Nephron progenitor cell (in vitro differentiated cells): Measurements from ENCODE around the gene KCNQ1OT1.

Experiments used
- DNase-seq: peaks from one replicate; pipeline ENCODE4 v3.0.0; 2021
- H3K27ac Mint-ChIP-seq: 2 replicates; pipeline ENCODE4 v1.8.0; 2021; ENCODE audit warnings: mild to moderate bottlenecking, moderate library complexity, mixed read lengths
- H3K27me3 Mint-ChIP-seq: 2 replicates; pipeline ENCODE4 v1.8.0; 2021; ENCODE audit warnings: mild to moderate bottlenecking, low read depth, mixed read lengths; ENCODE audit not compliant: poor library complexity
- H3K36me3 Mint-ChIP-seq: 2 replicates; pipeline ENCODE4 v1.8.0; 2021; ENCODE audit warnings: low read depth, mixed read lengths
- H3K4me1 Mint-ChIP-seq: 2 replicates; pipeline ENCODE4 v1.8.0; 2021; ENCODE audit warnings: mixed read lengths
- H3K4me3 Mint-ChIP-seq: 2 replicates; pipeline ENCODE4 v1.8.0; 2021; ENCODE audit warnings: mild to moderate bottlenecking, moderate library complexity, mixed read lengths
- H3K9me3 Mint-ChIP-seq: 2 replicates; pipeline ENCODE4 v1.8.0; 2021; ENCODE audit warnings: mild to moderate bottlenecking, moderate library complexity, mixed read lengths
- TF ChIP-seq, protein P1 (sequence below): fragments of 200-600 bp; sonication (generic); IDR thresholded peaks from 2 replicates; pipeline ENCODE4 v1.5.0; 2021; ENCODE audit warnings: antibody characterized with exemption

KCNQ1OT1 gene

DNA sequence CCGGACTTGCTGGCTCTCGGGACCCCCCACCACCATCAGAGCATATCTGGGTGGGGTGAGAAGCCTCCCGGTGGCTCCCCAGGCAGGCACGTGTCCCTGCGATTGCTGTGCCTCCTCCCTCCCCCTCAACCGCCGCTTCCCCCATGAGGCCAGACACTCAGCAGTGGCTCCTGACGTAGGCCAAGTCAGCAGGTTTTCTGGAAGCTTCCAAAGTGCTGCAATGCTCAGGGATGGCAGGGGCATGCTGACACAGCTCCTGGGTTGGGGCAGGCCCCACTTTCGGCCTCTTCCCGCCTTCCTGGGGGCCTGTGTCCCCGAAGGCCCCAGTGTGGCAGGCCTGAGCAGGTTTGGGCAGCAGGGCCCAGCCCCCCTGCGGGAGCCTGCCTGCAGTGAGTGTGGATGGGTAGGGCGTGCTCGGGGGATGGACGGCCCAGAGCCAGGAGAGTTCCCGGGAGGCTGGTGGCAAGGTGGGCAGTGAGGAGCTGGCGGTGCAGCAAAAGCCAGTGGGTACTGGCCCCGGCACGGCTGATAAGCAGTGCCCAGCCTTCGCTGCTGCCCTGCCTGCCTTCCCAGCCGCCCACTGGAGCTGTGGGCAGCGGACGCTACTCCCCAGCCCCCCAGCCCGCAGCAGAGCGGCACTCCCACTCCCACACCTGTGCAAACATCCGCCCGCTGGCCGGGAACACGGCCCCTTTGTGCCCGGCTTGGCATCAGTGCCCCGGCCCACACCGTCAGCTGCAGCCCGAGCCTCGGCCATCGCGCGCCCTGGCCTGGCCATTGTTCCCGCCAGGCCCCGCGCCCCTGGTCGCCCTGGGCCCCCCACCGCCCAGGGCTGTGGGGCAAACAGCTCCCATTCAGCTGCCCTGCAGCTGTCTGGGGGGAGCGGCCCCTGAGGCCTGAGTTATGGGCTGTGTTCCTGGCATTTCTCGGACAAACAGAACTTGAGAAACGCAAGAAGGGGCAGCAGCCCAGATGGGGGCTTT, 125.0 kb downstream of the KCNQ1OT1 start:
- no peaks in the 10 kb centered on the region for H3K36me3 Mint-ChIP-seq
- TF ChIP-seq, protein P1, sequence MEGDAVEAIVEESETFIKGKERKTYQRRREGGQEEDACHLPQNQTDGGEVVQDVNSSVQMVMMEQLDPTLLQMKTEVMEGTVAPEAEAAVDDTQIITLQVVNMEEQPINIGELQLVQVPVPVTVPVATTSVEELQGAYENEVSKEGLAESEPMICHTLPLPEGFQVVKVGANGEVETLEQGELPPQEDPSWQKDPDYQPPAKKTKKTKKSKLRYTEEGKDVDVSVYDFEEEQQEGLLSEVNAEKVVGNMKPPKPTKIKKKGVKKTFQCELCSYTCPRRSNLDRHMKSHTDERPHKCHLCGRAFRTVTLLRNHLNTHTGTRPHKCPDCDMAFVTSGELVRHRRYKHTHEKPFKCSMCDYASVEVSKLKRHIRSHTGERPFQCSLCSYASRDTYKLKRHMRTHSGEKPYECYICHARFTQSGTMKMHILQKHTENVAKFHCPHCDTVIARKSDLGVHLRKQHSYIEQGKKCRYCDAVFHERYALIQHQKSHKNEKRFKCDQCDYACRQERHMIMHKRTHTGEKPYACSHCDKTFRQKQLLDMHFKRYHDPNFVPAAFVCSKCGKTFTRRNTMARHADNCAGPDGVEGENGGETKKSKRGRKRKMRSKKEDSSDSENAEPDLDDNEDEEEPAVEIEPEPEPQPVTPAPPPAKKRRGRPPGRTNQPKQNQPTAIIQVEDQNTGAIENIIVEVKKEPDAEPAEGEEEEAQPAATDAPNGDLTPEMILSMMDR = no peak
- H3K9me3 Mint-ChIP-seq = no peaks in the 10 kb centered on the region
- no peaks in the 10 kb centered on the region for H3K27me3 Mint-ChIP-seq
- no peak overlapping the region for H3K4me3 Mint-ChIP-seq
- no peak overlapping the region for H3K27ac Mint-ChIP-seq
- DNase-seq = no peak
- H3K4me1 Mint-ChIP-seq = peaks cover 33% of the 10 kb centered on the region

DNA sequence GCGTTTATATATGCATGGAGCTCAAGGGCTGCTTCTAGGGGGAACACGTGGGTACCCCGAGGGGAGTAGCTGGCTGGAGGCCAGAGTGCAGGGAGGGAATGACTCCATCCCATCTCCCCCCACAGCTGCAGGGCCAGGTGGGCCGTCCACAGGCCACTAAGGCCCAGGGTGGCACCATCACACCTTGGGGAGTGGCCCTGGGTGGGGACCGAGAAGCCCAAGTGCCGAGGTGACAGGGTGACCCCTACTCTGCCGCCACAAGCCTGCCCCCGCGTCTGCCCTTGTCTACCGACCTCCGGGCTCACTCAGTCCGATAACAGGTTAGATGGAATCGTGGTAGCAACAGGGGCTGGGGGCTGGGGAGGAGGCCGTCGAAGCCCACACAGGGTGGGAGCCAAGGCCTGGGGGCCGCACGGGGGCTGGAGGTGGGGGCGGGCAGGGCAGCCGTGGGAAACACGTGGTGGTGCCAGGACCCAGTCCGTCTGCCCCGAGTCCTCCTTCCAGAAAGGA, 125.7 kb downstream of the KCNQ1OT1 start:
- TF ChIP-seq, protein P1 = no peak
- Mint-ChIP-seq H3K4me3 (no peak overlapping the region), H3K27ac (no peak overlapping the region), H3K36me3 (no peaks in the 10 kb centered on the region), H3K9me3 (no peaks in the 10 kb centered on the region), H3K4me1 (peaks cover 25% of the 10 kb centered on the region), H3K27me3 (no peaks in the 10 kb centered on the region)
- DNase-seq = no peak

DNA sequence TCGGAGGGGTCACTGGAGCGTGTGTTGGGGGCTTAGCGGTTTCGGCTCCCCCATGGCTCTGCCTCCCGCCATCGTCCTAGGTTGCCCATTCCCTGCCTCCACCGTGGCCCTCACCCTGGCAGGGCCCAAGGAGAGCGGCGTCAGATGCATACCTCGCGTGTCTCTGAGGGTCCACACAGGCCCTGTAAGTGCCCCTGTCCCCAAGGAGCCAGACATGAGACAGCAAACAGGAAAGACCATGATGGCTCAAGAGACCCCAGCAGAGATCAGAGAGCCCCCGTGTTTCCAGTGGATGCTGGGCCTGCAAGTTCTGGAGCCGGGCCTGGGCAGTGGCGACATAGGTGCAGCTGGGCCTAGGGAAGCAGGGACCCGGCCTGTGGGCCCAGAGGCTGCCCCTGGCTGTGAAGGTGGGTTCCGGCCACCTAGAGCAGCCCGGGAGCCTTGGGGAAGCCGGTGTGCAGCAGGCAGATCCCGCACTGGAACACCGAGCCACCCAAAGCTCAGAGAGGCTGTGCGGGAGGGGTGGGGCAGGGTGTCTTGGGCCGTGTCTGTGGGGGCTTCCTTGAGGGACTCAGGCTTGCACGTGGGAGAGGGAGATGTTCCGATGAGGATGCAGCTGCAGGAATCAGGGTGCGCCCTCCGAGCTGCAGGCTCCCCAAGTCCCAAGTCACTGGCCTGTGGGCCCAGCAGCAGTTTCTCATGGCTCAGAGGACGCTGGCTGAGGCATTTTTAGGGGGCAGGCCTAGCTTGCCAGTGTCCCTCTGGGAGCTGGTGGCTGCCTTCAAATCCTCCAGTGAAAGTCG, 126.4 kb downstream of the KCNQ1OT1 start:
- Mint-ChIP-seq H3K27ac (no peak overlapping the region), H3K27me3 (no peaks in the 10 kb centered on the region), H3K36me3 (no peaks in the 10 kb centered on the region), H3K4me3 (no peak overlapping the region), H3K4me1 (peaks cover 20% of the 10 kb centered on the region), H3K9me3 (no peaks in the 10 kb centered on the region)
- TF ChIP-seq, protein P1 = no peak
- DNase-seq = no peak

DNA sequence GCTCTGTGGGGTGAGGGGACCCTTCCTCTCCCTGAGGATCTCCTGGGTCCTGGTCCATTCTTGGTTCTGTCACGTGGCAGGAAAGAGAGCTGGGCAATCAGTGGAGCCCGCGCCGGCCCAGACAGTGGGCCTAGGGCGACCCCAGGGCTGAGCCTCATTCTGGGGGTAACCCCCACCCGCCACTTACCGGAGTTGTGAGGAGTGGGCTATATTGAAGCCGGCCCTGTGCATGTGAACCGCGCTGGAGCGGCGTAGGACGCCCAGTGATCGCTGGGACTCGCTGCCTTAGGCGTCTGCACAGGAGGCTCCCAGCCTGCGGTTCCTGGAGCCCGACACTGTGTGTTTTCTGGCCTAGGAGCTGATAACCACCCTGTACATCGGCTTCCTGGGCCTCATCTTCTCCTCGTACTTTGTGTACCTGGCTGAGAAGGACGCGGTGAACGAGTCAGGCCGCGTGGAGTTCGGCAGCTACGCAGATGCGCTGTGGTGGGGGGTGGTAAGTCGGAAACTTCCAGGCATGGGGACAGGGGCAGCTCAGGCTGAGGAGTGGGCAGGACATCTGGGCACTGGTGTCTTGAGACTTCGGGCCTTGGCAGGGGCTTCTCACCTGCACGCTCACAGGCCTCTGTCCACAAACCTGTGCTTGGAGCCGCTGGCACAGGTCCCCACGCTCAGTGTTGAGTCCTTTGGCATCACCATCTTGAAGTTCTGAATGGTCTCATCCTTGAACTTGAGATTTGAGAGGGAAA, 127.1 kb downstream of the KCNQ1OT1 start:
- H3K9me3 Mint-ChIP-seq = no peaks in the 10 kb centered on the region
- DNase-seq = no peak

More for the DNA sequence above, 127.1 kb downstream of the KCNQ1OT1 start:
- Mint-ChIP-seq H3K27ac (no peak overlapping the region), H3K4me3 (no peak overlapping the region), H3K4me1 (peaks cover 16% of the 10 kb centered on the region), H3K36me3 (no peaks in the 10 kb centered on the region), H3K27me3 (no peaks in the 10 kb centered on the region)
- TF ChIP-seq, protein P1 = no peak
